Limb (tissue), 2 donors: ENCODE data around the gene RGS11.
"Not testable (repeated sequence)": the region's sequence is repeated elsewhere in the genome, so short reads cannot be mapped to it uniquely, and the experiment has no call there.

Experiments
- DNase-seq, 2 donors: peaks; one replicate each; pipeline ENCODE4 v3.0.0-alpha.2; 2016; ENCODE audit errors: extremely low spot score in 2 of 2

Gene RGS11

DNA sequence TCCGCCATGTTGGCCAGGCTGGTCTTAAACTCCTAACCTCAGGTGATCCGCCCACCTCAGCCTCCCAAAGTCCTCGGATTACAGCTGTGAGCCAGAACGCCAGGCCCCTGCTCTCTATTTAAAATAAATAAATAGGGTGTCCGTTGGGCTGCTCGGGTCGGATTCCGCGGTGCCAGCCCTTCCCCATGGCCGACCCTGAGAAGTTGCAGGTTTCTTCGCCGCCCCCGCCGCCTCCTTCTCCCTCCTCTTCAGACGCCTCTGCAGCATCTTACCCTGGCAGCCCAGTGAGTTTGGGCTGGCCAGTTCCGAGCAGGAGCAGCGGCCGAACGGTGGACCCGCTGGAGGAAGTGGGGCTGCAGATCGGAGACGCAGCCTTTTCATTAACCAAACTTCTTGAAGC, 44.8 kb downstream of the RGS11 start:
- no peak for DNase-seq

DNA sequence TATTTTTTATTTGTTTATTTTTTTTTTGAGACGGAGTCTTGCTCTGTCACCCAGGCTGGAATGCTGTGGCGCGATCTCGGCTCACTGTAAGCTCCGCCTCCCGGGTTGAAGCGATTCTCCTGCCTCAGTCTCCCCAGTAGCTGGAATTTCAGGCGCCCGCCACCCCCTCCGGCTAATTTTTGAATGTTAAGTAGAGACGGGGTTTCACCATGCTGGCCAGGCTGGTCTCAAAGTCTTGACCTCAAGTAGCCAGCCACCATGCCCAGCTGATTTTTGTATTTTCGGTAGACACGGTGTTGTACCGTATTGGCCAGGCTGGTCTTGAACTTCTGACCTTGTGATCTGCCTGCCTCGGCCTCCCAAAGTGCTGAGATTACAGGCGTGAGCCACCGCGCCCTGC, 45.4 kb downstream of the RGS11 start:
- not testable (repeated sequence) for DNase-seq

DNA sequence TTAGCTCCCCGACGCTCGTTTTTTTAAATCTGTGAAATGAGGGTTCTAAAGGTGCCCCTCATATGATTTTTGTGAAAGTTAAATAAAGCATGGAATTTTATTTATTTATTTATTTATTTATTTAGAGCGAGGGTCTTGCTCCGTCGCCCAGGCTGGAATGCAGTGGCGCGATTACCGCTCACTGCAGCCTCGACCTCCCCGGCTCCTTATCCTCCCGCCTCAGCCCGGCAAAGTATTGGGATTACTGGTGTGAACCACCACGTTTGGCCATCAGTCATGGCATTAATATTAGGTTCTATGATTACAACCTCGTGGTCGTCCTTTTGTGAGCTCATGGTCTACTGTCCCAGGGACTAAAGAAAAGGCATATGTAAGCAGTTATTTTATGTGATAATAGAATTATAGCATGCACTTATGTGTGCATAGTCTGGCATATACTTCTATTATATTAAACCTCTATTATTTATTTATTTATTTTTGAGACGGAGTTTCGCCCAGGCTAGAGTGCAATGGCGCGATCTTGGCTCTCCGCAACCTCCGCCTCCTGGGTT, 45.9 kb downstream of the RGS11 start:
- no peak for DNase-seq

DNA sequence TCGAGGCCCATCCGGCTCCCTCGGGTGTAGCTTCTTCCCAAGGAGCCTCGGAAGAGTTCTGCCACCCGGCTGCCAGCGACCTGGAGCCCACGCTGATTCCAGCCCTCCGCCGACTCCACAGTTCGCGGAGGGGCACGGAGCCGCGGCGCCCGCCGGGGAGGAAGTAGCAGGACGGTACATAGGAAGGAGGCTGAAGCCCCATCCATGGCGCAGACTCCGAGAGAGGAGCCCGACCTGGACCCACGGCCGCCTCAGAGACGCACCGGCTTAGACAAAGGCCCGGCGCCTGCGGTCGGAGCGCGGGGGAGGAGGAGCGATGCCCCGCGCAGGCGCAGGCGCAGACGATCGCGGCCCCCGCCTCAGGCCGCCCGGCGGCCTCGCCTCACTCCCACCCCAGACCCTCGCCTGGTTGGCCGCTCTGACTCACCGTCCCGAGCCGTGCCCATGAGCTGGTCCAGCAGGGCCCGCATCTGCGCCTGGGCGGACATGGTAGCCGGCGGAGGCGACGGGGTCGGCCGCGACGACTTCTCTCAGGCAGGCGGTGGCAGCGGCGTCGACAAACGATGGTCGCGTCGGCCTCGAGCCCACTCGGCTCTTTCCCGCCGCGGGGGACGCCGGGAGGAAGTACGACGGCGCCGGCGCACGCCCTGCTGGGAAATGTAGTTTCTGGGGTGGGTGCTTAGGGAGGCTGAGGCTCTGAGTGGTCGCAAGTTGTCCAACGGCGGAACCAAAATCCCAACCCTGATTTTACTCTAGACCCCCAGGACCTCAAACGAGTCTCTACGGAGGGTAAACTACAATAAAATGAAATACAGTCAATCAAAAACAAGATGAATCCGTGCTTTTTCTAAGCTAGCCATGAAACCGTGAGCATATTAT, 46.7 kb downstream of the RGS11 start, which contains the start of gene LUC7L:
TSS of gene LUC7L (minus strand) at position 598 of the 879 bp plus-strand sequence. CDS start at position 488, 110 bp downstream.
- peak; percentile 87 to 96 for DNase-seq

DNA sequence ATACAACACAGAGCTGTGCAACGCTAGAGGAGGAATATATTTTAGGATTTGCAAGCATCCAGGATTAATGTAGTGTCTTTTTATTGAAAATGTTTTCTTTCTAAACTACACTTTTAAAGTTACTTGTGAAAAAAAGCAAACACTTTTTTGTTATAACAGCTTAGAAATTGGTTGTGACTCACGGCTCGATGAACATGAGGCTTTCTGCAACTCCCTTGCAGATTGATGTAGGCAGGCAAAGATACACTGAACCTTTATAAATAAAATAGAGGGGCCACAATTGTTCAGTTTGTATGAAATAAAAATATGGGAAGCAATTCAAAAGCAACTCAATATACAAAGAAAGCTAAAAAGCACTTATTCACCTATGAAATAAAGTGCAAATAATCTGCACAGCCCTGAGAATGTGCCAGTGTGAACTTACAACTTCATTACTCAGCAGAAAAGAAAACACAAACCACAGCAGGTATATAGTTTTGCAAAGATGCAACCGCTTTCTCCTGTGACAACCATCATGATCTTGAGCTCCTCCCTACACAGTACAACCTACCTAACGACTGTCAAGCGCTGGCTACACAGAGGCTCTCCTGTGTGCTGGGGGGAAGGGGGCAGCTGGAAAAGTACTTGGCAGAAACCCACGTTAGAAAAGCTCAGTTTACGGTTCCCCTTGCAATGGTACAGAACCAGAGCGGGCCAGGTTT, 47.4 kb downstream of the RGS11 start:
- DNase-seq: no peak

DNA sequence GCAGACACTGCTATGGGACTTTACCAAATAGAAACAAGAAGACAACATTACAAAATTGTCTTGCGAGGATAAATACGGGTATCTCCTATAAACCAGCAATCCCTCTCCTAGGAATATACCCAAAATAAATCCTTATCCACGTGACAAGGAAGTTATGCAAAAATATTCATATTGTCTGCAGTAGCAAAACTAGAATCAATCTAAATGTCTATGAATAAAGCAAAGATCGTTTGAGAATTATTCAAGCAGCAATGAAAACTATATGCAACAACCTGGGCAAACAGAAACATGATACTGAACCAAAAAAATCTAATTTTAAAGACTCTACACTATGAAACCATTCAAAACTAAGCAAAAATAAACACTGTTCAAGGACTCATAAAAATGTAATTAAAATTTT, 55.7 kb downstream of the RGS11 start:
- no peak for DNase-seq
